GM19328 (cell line): Measurements from ENCODE around the gene CHRNA9.
"Not testable (repeated sequence)": the region's sequence is repeated elsewhere in the genome, so short reads cannot be mapped to it uniquely, and the experiment has no call there.

Experiments used
- ATAC-seq: cut with Tn5 transposase; IDR thresholded peaks from one replicate; pipeline ENCODE4 v1.9.1; 2021; ENCODE audit warnings: mild to moderate bottlenecking, moderate library complexity; ENCODE audit not compliant: unreplicated experiment

CHRNA9 gene

DNA sequence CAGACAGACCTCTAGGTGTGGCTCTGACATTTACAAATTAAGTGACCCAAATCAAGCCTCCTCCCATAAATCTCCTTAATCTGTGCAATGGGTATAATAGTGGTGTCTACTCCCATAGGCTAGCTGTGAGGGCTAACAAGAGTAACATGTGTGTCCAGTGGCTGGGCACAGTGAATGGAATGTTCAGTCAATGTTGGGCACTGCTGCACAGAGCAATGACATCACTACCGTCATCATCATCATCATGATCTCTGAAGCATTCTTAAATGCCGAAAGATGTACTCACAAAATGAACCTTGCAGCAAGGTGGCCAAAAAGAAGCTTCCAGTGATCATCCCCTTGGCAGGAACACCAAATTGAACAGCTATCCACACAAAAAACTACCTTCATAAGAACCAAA, 43.5 kb downstream of the CHRNA9 start:
- no peak for ATAC-seq

DNA sequence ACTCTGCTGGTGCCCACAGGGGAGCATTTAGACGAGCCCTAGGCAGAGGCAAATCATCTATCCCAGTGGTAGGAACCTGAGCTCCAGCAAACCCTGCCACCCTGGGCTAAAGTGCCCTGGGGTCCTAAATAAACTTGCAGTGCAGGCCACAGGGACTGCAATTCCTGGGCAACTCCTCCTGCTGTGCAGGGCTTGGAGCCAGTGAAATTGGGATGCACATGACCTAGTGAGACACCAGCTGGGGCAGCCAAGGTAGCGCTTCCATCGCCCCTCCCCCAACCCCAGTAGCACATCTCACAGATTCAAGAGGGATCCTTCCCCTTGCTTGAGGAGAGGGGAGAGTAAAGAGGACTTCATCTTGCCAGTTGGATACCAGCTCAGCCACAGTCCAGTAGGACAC, 44.1 kb downstream of the CHRNA9 start:
- no peak for ATAC-seq

DNA sequence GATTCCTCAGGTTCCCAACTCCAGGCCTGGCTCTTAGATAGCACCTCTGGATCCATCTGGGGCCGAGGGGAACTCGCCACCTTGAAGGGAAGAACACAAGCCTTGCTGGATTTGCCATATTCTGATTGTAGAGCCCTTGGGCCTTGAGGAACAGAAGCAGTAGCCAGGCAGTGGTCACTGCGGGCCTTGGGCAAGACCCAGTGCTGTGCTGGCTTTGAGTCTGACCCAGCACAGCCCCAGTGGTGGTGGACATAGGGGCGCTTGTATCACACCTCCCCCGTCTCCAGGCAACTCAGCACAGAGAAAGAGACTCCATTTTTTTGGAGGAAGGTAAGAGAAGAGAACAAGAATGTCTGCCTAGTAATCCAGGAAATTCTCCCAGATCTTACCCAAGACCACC, 45.5 kb downstream of the CHRNA9 start:
- ATAC-seq: no peak

DNA sequence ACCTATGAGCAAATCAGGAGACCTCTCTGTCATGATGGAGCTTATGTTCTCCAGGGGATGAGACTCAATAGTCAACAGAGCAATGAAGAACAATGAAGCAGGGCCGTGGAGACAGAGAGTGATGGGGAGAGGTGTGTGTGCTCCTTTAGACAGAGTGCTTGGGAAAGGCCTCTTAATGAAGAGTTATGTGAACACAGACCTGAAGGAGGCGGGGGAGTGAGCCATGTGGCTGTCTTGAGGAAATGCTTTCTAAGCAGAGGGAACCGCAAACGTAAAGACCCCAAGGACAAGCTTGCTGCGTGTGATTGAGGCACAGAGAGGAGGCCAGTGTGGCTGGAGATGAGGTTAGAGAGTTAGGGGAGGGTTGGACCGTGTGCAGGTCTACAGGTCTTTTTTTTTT, 53.1 kb downstream of the CHRNA9 start:
- no peak for ATAC-seq

DNA sequence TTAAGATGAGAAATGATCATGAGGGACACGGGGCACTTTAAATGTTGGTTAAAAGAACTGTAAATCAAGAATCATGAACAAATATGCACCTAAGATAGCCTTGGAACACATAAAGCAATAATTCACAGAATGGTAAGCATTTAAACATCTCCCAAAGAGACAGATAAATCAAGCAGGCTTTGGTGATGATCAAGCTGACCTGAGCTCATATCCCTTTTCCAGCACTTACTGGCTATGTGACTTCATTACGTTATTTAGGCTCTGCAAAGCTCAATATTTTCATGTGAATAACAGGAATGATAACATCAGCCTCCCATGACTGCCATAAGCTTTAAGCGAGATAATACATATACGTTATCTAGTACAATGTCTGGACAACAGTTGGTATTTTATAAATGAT, 54.9 kb downstream of the CHRNA9 start:
- no peak for ATAC-seq

DNA sequence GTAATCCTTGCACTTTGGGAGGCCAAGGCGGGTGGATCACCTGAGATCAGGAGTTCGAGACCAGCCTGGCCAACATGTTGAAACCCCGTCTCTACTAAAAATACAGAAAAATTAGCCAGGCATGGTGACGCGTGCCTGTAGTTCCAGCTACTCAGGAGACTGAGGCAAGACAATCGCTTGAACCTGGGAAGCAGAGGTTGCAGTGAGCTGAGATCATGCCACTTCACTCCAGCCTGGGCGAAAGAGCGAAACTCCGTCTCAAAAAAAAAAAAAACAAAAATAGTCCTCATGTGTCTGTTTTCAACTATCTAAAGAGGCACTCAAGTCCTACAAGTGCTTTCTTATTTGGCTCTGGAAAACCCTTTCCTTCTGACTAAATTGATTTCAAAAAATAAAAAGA, 57.1 kb downstream of the CHRNA9 start:
- ATAC-seq: not testable (repeated sequence)

DNA sequence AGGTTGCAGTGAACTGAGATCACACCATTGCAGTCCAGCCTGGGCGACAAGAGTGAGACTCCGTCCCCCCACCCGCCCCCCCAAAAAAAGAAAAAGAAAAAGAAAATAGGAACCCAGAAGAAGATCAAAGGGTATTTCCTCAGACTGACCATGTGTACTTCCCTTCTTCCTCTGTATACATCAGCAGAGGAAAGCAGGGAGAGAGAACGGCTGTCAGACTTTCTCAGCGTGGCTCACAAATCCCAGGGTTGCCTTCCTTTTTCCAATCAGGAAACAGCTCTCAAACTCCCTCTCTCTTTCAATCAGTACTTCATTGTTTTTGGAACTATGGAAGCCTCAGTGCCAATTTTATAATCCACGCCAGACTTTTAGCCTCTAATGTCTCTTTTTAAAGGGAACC, 59.1 kb downstream of the CHRNA9 start:
- no peak for ATAC-seq

DNA sequence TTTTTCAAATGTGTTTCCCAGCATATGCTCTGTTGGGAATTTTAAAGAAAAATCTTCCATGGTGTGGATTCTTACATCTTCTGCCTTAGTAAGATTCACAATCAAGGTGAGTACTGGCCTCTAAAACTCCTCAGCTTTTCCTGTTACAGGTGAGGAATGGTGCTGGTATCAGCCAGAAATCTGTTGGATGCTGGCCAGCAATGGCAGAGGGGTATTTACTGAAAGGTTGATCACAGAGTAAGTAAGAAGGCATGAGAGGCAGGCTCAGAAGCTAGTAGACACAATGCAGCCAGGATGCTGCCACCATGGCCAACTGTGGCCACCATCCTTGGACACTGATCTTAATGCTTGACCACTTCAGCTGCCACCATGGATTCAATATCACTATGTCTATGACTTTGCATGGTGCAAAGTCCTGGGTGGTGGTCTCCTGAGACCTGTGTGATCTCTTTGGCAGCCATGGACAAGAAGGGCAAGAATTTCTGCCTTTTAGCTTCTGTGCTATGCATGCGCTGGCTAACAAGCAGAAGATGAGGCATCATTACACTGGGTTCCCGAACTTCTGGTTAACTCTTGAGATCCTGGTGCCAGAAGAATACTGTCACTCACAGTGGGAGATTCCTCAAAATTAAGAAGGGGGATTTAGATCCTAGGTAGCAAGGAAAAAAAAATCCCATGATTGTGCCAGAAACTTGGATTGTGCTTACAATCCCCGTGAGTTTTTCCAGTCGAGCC, 60.2 kb downstream of the CHRNA9 start:
- no peak for ATAC-seq

DNA sequence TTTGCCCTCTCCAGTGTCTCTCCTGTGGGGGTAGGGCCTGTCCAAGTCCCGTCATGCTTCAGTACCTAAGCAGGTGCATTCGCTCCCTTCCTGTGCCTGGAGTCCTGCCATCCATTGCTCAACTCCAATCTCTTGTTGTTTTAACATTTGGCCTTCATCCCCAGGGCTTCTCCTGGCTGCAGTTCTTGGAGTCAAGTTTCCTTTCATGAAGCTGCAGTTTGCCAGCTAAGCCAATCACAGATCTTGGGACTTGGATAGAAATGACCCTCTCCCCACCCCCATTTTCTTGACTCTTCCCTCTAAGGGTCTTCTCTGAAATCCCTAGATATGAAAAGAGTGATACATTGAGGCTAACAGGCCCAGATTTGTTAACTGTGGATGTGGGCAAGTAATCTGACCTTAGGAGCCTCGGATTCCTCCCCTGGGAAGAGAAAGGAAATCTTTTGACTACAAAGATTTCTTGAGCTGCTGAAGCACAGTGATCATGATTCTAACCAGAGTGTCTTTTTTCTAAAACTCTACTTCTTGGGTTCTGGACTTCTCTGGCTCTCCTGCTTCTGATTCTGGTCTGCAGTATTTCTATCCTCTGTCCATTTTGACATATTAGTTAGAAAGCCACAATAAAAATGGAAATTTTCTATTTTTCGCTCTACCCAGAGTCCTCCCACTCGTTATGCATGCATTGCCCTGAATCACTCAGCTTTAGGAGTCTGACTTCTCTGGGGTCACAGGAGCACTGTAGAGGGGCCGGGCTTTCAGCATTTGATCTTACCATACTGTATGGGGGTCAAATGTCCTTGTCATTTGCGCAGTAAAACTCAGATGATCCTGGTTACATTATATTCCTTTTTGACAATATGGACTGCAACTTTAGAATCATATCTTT, 61.0 kb downstream of the CHRNA9 start:
- no peak for ATAC-seq

DNA sequence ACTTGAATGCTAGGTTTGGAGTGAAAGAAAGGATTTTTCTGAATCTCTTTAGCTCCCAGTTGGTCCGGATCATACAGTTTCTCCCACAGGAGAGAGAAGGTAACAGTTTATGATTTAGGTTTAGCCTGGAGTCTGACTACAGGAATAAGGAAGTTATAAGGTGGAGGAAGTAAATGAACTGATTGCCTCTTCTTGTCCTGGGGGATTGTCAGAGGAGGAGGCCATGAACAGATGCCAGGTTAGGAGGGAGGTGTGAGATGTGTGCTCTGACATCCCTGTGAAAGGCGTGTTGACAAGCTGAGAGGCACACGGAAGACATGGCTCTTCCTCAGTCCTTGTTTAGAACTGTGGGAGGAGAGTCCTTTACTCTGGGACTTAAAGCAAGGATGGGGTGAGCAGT, 64.4 kb downstream of the CHRNA9 start:
- ATAC-seq: no peak

DNA sequence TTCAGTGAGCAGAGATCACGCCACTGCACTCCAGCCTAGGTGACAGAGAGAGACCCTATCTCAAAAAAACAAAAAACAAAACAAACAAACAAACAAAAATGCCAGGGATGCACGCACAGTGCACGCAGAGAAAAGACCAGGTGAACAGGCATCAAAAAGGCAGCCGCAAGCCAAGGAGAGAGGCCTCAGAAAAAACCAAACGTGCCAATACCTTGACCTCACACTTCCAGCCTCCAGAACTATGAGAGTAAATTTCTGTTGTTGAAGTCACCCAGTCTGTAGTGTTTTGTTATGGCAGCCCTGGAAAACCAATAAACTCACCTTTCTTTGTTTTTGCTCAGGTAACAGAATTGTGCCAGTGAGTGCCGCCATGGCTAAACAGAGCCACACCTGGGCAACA, 66.0 kb downstream of the CHRNA9 start:
- no peak for ATAC-seq

DNA sequence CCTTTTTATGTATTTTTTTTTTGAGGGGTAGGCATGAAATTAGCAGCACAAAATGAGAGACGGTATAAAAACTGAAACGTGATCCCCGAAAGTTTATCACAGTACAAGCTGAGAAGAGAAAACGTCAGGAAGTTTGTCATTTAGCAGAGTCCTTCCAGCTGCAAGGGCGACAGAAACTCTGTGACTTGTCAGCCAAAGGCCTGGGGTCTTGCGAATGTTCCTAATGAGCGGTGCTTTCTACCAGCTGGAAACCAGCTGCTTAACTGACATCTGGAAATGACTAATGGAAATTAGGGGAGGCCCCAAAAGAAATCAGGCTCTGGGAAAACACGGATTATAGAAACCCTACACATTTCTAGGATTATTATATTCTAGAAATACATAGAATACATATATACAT, 66.5 kb downstream of the CHRNA9 start:
- ATAC-seq: no peak

DNA sequence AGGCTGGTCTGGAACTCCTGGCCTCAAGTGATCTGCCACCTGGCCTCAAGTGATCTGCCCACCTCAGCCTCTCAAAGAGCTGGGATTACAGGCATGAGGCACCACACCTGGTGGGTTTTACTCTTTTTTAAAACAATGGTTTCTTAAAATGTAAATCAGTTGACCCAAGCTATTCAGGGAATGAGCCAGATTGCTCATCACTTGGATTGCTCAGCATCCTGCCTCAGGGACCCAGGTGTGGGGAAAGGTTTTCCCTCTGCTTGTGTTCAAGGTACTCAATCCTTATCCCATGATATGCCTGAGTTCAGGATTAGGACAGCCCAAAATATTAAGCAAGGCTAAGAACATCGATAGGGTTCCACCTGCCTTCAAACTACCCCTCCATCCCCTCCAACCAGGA, 67.4 kb downstream of the CHRNA9 start:
- ATAC-seq: no peak

DNA sequence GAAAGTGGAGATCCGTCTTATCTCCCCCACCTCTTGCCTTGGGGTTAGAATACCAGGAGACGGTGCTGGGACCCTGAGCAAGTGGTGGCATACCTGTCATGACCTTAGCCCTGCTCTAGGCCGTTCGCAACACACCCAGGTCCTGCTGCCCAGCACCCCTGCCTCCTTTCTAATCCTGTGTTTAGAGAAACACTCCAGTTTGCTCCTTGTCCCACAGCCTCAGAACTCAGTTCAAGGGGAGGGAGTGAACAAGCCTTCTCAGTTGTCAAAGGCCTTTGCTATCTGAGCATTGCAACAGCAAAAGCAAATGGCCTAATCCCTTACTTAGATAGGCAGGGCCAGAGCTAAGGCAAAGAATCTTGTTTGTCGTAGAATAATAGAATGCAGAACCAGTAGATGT, 67.9 kb downstream of the CHRNA9 start:
- no peak for ATAC-seq
